Measurements from ENCODE around the gene CHCHD6. TPM values are rescaled to one million over a fixed set of nuclear protein-coding genes. Genes with fewer than 3 reads are reported as not detected.
"Not testable (repeated sequence)": the region's sequence is repeated elsewhere in the genome, so short reads cannot be mapped to it uniquely, and the experiment has no call there.

Gene CHCHD6
- total RNA-seq, 4 donors from 2014 or later, result 15.6 to 25.8 (median 21.2) TPM

DNA sequence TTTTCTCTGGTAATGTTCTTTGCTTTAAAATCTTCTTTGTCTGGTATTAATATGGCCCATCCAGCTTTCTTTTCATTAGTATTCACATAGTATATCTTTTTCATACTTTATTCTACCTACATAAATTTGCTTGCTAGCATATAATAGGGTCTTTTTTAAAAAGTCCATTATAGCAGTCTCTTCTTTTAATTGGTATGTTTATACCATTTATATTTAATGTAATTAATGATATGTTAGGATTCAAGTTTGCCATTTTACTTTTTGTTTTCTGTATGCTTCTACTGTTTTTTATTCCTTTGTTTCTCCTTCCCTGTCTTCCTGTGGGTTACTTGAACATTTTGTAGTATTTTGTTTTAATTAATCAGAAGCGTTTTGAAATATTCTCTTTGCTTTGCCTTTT is 89.0 kb downstream of the CHCHD6 start:
- DNase-seq (ENCODE audit: low spot score in 2 of 2), result no peak
- intact Hi-C loops (cut with DNase I; ENCODE audit: low total_unique reads), result no loop called here
- TF ChIP-seq, protein P1, sequence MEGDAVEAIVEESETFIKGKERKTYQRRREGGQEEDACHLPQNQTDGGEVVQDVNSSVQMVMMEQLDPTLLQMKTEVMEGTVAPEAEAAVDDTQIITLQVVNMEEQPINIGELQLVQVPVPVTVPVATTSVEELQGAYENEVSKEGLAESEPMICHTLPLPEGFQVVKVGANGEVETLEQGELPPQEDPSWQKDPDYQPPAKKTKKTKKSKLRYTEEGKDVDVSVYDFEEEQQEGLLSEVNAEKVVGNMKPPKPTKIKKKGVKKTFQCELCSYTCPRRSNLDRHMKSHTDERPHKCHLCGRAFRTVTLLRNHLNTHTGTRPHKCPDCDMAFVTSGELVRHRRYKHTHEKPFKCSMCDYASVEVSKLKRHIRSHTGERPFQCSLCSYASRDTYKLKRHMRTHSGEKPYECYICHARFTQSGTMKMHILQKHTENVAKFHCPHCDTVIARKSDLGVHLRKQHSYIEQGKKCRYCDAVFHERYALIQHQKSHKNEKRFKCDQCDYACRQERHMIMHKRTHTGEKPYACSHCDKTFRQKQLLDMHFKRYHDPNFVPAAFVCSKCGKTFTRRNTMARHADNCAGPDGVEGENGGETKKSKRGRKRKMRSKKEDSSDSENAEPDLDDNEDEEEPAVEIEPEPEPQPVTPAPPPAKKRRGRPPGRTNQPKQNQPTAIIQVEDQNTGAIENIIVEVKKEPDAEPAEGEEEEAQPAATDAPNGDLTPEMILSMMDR (IDR thresholded peaks at IDR 0.05), result no peak
- TF ChIP-seq POLR2A (IDR thresholded peaks at IDR 0.05), result no peak
- H3K4me3 ChIP-seq (ENCODE audit: low read depth, poor library complexity, severe bottlenecking), result no peak overlapping the region
- WGBS, 2 donors, result 93 to 100% methylated on average over 1 of the region's 1 CpG

- intact Hi-C loops (cut with DNase I; ENCODE audit: low total_unique reads), result no loop called here
- 82 to 85% methylated on average over 7 of the region's 7 CpGs for WGBS, 2 donors
- TF ChIP-seq POLR2A (IDR thresholded peaks at IDR 0.05), result no peak
- TF ChIP-seq, protein P1 (IDR thresholded peaks at IDR 0.05), result no peak
- DNase-seq (ENCODE audit: low spot score in 2 of 2), result no peak
- no peak overlapping the region for H3K4me3 ChIP-seq (ENCODE audit: low read depth, poor library complexity, severe bottlenecking)
Measured at GRCh38 chr3:126797563-126797962, 93.5 kb downstream of the CHCHD6 start.

- no peak overlapping the region for H3K4me3 ChIP-seq (ENCODE audit: low read depth, poor library complexity, severe bottlenecking)
- TF ChIP-seq POLR2A (IDR thresholded peaks at IDR 0.05), result no peak
- TF ChIP-seq, protein P1 (IDR thresholded peaks at IDR 0.05), result no peak
- DNase-seq (ENCODE audit: low spot score in 2 of 2), result no peak
- WGBS, 2 donors, result 98 to 100% methylated on average over 7 to 9 of the region's 9 CpGs
- intact Hi-C loops (cut with DNase I; ENCODE audit: low total_unique reads), result no loop called here
Measured at GRCh38 chr3:126798521-126798920, 94.5 kb downstream of the CHCHD6 start.

- 90 to 97% methylated on average over 2 of the region's 2 CpGs for WGBS, 2 donors
- intact Hi-C loops (cut with DNase I; ENCODE audit: low total_unique reads), result no loop called here
- no peak overlapping the region for H3K4me3 ChIP-seq (ENCODE audit: low read depth, poor library complexity, severe bottlenecking)
- no peak for TF ChIP-seq POLR2A (IDR thresholded peaks at IDR 0.05)
- TF ChIP-seq, protein P1 (IDR thresholded peaks at IDR 0.05), result no peak
- DNase-seq (ENCODE audit: low spot score in 2 of 2), result no peak
Measured at GRCh38 chr3:126799099-126799498, 95.1 kb downstream of the CHCHD6 start.

GRCh38 chr3:126801312-126801711 is 97.3 kb downstream of the CHCHD6 start:
- DNase-seq (ENCODE audit: low spot score in 2 of 2); intact Hi-C loops (cut with DNase I; ENCODE audit: low total_unique reads); H3K4me3 ChIP-seq (ENCODE audit: low read depth, poor library complexity, severe bottlenecking): not testable (repeated sequence)
- whole genome bisulfite sequencing, 2 donors, result 95 to 96% methylated on average over 11 of the region's 11 CpGs

GRCh38 chr3:126807795-126808194 is 103.8 kb downstream of the CHCHD6 start:
- intact Hi-C loops (cut with DNase I; ENCODE audit: low total_unique reads), result no loop called here
- no peak overlapping the region for H3K4me3 ChIP-seq (ENCODE audit: low read depth, poor library complexity, severe bottlenecking)
- TF ChIP-seq, protein P1 (IDR thresholded peaks at IDR 0.05), result no peak
- TF ChIP-seq POLR2A (IDR thresholded peaks at IDR 0.05), result no peak
- no peak for DNase-seq (ENCODE audit: low spot score in 2 of 2)
- 90 to 93% methylated on average over 4 of the region's 4 CpGs for WGBS, 2 donors
